ENCODE data around the gene MRPL16.
"Not testable (repeated sequence)": the region's sequence is repeated elsewhere in the genome, so short reads cannot be mapped to it uniquely, and the experiment has no call there.

MRPL16 gene

DNA sequence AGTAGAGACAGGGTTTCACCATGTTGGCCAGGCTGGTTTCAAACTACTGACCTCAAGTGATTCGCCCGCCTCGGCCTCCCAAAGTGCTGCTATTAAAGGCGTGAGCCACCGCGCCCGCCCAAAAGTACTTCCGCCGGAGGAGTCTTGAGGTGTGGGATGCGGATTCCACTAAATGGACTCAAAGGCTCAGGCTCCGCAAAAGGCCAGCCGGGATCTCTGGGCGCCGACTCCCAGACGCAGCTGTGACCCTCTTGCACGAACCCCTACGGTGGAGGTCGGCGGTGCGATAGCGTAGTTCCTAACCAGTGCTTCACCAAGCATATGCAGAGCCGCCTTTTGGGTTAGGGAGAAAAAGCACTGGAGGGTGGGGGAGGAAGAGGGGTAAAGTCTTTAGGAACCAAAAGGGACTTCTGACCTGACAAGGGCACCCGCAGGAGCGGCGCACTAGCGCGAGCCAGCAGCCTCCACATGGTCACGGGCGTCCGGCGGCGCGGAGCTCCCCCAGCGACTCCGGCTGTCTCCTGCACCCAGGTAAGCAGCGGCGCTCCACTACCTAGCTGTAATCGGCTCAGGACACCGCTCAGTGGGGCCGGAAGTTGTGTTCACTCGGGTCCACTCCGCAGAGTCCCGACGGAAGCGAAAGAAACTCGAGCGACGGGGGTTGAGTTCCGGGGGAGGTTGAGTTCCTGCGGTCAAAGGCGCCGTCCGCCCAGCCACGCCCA, at the start of gene MRPL16:
Gene MRPL16, minus strand, starts transcription at position 590 of the 722 bp plus-strand sequence. Its CDS starts 120 bp downstream, at position 470.
- H3K4me3 ChIP-seq (ENCODE audit: low read length): peak within 1 kb of the TSS; percentile 98
- TF ChIP-seq, protein P1, sequence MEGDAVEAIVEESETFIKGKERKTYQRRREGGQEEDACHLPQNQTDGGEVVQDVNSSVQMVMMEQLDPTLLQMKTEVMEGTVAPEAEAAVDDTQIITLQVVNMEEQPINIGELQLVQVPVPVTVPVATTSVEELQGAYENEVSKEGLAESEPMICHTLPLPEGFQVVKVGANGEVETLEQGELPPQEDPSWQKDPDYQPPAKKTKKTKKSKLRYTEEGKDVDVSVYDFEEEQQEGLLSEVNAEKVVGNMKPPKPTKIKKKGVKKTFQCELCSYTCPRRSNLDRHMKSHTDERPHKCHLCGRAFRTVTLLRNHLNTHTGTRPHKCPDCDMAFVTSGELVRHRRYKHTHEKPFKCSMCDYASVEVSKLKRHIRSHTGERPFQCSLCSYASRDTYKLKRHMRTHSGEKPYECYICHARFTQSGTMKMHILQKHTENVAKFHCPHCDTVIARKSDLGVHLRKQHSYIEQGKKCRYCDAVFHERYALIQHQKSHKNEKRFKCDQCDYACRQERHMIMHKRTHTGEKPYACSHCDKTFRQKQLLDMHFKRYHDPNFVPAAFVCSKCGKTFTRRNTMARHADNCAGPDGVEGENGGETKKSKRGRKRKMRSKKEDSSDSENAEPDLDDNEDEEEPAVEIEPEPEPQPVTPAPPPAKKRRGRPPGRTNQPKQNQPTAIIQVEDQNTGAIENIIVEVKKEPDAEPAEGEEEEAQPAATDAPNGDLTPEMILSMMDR (conservative IDR thresholded peaks at IDR 0.05; ENCODE audit: low read length): no peak
- peak; percentile 87 for DNase-seq (ENCODE audit: low read depth)

GRCh38 chr11:59859673-59860072, 49.1 kb upstream of the MRPL16 start:
- TF ChIP-seq, protein P1 (conservative IDR thresholded peaks at IDR 0.05; ENCODE audit: low read length): no peak
- DNase-seq (ENCODE audit: low read depth): no peak
- no peak overlapping the region for H3K4me3 ChIP-seq (ENCODE audit: low read length)

- no peak for DNase-seq (ENCODE audit: low read depth)
- TF ChIP-seq, protein P1 (conservative IDR thresholded peaks at IDR 0.05; ENCODE audit: low read length): no peak
- no peak overlapping the region for H3K4me3 ChIP-seq (ENCODE audit: low read length)
These were observed 47.2 kb upstream of the MRPL16 start for GRCh38 chr11:59857439-59858434.

GRCh38 chr11:59854871-59855270, 44.3 kb upstream of the MRPL16 start:
- H3K4me3 ChIP-seq (ENCODE audit: low read length): no peak overlapping the region
- no peak for DNase-seq (ENCODE audit: low read depth)
- TF ChIP-seq, protein P1 (conservative IDR thresholded peaks at IDR 0.05; ENCODE audit: low read length): no peak

DNA sequence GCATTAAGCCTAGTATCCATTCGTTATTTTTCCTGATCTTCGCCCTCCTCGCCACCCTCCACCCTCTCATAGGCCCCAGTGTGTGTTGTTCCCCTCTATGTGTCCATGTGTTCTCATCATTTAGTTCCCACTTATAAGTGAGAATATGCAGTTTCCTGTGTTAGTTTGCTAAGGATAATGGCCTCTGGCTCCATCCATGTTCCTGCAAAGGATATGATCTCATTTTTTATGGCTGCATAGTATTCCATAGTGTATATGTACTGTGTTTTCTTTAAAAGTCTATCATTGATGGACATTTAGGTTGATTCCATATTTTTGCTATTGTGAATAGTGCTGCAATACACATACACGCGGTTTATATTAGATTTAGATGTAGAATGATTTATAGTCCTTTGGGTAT, 40.8 kb upstream of the MRPL16 start:
- not testable (repeated sequence) for H3K4me3 ChIP-seq (ENCODE audit: low read length); DNase-seq (ENCODE audit: low read depth)

GRCh38 chr11:59849551-59849950, 39.0 kb upstream of the MRPL16 start:
- not testable (repeated sequence) for DNase-seq (ENCODE audit: low read depth); H3K4me3 ChIP-seq (ENCODE audit: low read length)

DNA sequence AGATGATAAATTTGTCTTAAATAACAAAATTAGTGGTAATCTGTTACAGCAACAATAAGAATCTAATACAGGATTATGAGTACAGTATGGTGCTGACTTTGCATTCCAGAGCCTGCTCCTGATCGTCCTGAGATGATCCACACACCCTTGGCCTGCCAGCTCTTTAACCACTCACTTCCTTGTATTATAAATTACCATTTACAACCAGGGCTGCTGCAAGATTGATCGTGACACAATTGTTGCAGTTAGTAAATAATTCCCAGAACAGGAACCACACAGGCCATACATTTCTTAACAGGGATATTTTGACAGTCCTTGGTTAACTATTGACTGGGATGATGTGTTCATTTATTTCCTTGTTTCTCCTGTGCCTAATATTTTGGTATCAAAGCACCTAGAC, 38.6 kb upstream of the MRPL16 start:
- DNase-seq (ENCODE audit: low read depth): no peak
- no peak overlapping the region for H3K4me3 ChIP-seq (ENCODE audit: low read length)
- TF ChIP-seq, protein P1 (conservative IDR thresholded peaks at IDR 0.05; ENCODE audit: low read length): no peak

DNA sequence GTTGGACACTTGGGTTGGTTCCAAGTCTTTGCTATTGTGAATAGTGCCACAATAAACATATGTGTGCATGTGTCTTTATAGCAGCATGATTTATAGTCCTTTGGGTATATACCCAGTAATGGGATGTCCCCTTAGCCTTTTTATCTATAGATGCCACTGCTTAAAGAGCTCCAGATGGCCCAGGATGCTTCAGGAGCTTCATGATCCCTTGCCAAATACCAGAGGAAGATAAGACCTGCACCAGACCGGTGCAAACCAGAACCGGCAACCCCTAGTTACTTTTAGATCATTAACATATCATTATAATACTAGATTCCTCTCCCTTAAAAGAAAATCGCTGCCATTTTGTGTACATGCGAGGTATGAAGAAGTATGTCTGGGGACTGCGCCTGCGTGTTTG, 37.9 kb upstream of the MRPL16 start:
- not testable (repeated sequence) for DNase-seq (ENCODE audit: low read depth); H3K4me3 ChIP-seq (ENCODE audit: low read length)
